ENCODE data around the gene MINAR2. TPM values are rescaled to one million over a fixed set of nuclear protein-coding genes. Genes with fewer than 3 reads are reported as not detected.

MINAR2 gene
- total RNA-seq, 1 donor from 2014 or later, result not detected

GRCh38 chr5:129745997-129746396, 1.9 kb upstream of the MINAR2 start:
- no peaks in the 10 kb centered on the region for H3K36me3 Mint-ChIP-seq (ENCODE audit: unreplicated experiment)
- H3K4me1 Mint-ChIP-seq (ENCODE audit: unreplicated experiment), result no peaks in the 10 kb centered on the region
- no peaks in the 10 kb centered on the region for H3K27me3 Mint-ChIP-seq (ENCODE audit: unreplicated experiment)
- no peak for DNase-seq (ENCODE audit: extremely low spot score, unreplicated experiment)
- no peak overlapping the region for H3K27ac Mint-ChIP-seq (ENCODE audit: unreplicated experiment)
- no peak overlapping the region for H3K4me3 Mint-ChIP-seq (ENCODE audit: unreplicated experiment)
- no peak for TF ChIP-seq CTCF (IDR thresholded peaks at IDR 0.05)
- no peaks in the 10 kb centered on the region for H3K9me3 Mint-ChIP-seq (ENCODE audit: unreplicated experiment)

- Mint-ChIP-seq H3K27me3 (ENCODE audit: unreplicated experiment) (no peaks in the 10 kb centered on the region), H3K4me1 (ENCODE audit: unreplicated experiment) (no peaks in the 10 kb centered on the region), H3K27ac (ENCODE audit: unreplicated experiment) (no peak overlapping the region), H3K9me3 (ENCODE audit: unreplicated experiment) (no peaks in the 10 kb centered on the region), H3K36me3 (ENCODE audit: unreplicated experiment) (no peaks in the 10 kb centered on the region), H3K4me3 (ENCODE audit: unreplicated experiment) (no peak overlapping the region)
- TF ChIP-seq CTCF (IDR thresholded peaks at IDR 0.05), result no peak
- no peak for DNase-seq (ENCODE audit: extremely low spot score, unreplicated experiment)
These were observed 1.0 kb upstream of the MINAR2 start for GRCh38 chr5:129746876-129747275.

GRCh38 chr5:129748913-129749880, 1.3 kb downstream of the MINAR2 start:
- TF ChIP-seq CTCF (IDR thresholded peaks at IDR 0.05), result no peak
- no peaks in the 10 kb centered on the region for H3K4me1 Mint-ChIP-seq (ENCODE audit: unreplicated experiment)
- H3K9me3 Mint-ChIP-seq (ENCODE audit: unreplicated experiment), result no peaks in the 10 kb centered on the region
- H3K27me3 Mint-ChIP-seq (ENCODE audit: unreplicated experiment), result no peaks in the 10 kb centered on the region
- no peak overlapping the region for H3K27ac Mint-ChIP-seq (ENCODE audit: unreplicated experiment)
- DNase-seq (ENCODE audit: extremely low spot score, unreplicated experiment), result no peak
- no peaks in the 10 kb centered on the region for H3K36me3 Mint-ChIP-seq (ENCODE audit: unreplicated experiment)
- no peak overlapping the region for H3K4me3 Mint-ChIP-seq (ENCODE audit: unreplicated experiment)

- DNase-seq (ENCODE audit: extremely low spot score, unreplicated experiment), result no peak
- TF ChIP-seq CTCF (IDR thresholded peaks at IDR 0.05), result no peak
- Mint-ChIP-seq H3K27ac (ENCODE audit: unreplicated experiment) (no peak overlapping the region), H3K9me3 (ENCODE audit: unreplicated experiment) (no peaks in the 10 kb centered on the region), H3K27me3 (ENCODE audit: unreplicated experiment) (no peaks in the 10 kb centered on the region), H3K36me3 (ENCODE audit: unreplicated experiment) (no peaks in the 10 kb centered on the region), H3K4me1 (ENCODE audit: unreplicated experiment) (no peaks in the 10 kb centered on the region), H3K4me3 (ENCODE audit: unreplicated experiment) (no peak overlapping the region)
These were observed 12.9 kb downstream of the MINAR2 start for GRCh38 chr5:129760636-129761325.

GRCh38 chr5:129763651-129764050, 15.8 kb downstream of the MINAR2 start:
- Mint-ChIP-seq H3K27me3 (ENCODE audit: unreplicated experiment) (peaks cover 3% of the 10 kb centered on the region), H3K27ac (ENCODE audit: unreplicated experiment) (no peak overlapping the region), H3K36me3 (ENCODE audit: unreplicated experiment) (no peaks in the 10 kb centered on the region), H3K9me3 (ENCODE audit: unreplicated experiment) (no peaks in the 10 kb centered on the region), H3K4me1 (ENCODE audit: unreplicated experiment) (peaks cover 2% of the 10 kb centered on the region), H3K4me3 (ENCODE audit: unreplicated experiment) (no peak overlapping the region)
- TF ChIP-seq CTCF (IDR thresholded peaks at IDR 0.05), result no peak
- no peak for DNase-seq (ENCODE audit: extremely low spot score, unreplicated experiment)

Measured in osteocyte (in vitro differentiated cells).